RPMI7951 (cell line): ENCODE results near the gene IQGAP1. TPM values are rescaled to one million over a fixed set of nuclear protein-coding genes. Genes with fewer than 3 reads are reported as not detected.
"Not testable (repeated sequence)": the region's sequence is repeated elsewhere in the genome, so short reads cannot be mapped to it uniquely, and the experiment has no call there.

ENCODE experiments used
- DNase-seq: peaks from one replicate; pipeline ENCODE4 v3.0.0-alpha.2; 2012; ENCODE audit warnings: low read depth
- total RNA-seq: library from RNA; depleted of rRNA; stranded (reverse); fragments of >200 nt; shearing (Covaris generic); gene quantifications from 2 replicates; pipeline ENCODE4 v1.2.3, GENCODE V29; 2014; rRNA removed

Gene IQGAP1, protein sequence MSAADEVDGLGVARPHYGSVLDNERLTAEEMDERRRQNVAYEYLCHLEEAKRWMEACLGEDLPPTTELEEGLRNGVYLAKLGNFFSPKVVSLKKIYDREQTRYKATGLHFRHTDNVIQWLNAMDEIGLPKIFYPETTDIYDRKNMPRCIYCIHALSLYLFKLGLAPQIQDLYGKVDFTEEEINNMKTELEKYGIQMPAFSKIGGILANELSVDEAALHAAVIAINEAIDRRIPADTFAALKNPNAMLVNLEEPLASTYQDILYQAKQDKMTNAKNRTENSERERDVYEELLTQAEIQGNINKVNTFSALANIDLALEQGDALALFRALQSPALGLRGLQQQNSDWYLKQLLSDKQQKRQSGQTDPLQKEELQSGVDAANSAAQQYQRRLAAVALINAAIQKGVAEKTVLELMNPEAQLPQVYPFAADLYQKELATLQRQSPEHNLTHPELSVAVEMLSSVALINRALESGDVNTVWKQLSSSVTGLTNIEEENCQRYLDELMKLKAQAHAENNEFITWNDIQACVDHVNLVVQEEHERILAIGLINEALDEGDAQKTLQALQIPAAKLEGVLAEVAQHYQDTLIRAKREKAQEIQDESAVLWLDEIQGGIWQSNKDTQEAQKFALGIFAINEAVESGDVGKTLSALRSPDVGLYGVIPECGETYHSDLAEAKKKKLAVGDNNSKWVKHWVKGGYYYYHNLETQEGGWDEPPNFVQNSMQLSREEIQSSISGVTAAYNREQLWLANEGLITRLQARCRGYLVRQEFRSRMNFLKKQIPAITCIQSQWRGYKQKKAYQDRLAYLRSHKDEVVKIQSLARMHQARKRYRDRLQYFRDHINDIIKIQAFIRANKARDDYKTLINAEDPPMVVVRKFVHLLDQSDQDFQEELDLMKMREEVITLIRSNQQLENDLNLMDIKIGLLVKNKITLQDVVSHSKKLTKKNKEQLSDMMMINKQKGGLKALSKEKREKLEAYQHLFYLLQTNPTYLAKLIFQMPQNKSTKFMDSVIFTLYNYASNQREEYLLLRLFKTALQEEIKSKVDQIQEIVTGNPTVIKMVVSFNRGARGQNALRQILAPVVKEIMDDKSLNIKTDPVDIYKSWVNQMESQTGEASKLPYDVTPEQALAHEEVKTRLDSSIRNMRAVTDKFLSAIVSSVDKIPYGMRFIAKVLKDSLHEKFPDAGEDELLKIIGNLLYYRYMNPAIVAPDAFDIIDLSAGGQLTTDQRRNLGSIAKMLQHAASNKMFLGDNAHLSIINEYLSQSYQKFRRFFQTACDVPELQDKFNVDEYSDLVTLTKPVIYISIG (N-terminal part only)
- 234 and 273 TPM in 2 replicates for total RNA-seq

DNA sequence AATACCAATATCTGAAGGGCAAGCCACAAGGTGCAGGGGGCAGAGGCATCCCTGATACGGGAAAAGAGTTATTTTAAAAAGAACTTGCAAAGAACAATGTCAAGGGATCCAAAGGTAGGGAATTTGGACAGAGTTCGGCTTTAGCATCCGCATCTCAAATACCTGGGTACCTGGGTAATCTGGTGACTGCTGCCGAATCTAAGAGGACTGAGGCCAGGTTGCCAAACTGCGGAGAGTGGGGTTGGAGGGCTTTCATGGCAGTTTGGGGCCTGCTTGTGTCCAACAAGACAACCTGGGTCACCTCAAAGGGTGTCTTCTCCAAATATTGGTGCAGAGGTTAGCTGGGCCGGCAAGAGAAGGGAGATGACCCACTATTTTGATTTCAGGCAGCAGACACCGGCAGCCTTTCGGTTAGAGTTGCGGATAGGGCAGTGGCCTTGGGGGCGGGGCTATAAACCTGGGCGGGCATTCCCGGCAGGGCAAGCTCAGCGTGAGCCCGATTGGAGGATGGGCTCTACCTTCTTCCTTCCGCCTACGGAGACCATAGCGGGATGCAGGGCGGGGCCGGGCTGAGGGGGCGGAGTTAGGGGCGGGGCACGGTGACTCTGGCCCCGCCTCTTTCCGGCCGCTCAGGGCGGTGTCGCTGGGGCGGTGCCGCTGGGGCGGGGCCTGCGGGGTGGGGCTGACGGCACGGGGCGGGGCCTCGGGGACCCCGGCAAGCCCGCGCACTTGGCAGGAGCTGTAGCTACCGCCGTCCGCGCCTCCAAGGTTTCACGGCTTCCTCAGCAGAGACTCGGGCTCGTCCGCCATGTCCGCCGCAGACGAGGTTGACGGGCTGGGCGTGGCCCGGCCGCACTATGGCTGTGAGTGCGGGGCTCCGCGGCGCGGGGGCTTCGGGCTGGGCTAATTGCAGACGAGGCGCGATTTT, at the start of gene IQGAP1:
Gene IQGAP1 (plus strand): TSS at position 709 of the 928 bp plus-strand sequence. CDS start 100 bp downstream, at position 809.
- peak; percentile 95 for DNase-seq

DNA sequence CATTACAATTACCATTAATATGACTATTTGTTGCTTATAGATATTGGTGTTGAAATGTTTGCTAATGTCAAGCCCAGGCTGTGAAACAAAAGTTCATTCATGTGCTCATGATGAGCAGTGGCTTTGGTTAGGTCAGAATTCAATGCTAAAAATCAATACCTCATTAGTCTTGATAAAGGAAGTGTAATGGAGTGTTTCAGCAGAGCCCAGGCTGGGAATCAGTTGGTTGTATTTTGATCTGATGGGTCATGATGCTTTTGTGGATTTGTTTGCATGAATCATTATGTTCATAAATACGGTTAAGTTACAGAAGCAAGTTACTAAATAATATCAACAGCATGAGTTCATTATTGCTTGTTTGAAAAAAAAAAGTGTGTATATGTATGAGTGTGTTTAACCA, 49.5 kb upstream of the IQGAP1 start:
- DNase-seq = no peak

DNA sequence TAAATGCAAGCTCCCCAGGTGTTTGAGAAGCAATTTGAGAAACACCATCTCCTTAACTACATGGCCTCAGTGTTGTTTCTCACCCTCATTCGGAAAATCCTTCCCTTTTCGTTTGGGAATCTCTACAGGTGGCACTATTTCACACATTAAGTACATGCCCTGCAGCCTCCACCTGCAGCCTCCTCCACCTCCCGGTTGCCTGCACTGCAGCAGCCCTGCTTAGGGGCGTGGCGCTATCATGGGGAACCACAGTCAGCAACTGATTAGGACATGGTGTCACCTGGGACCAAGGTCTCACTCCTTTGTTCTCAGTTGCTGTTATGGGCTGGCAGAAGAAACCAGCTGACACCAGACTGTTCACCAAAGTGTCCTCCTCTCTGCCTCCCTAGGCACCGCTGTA, 47.7 kb upstream of the IQGAP1 start:
- no peak for DNase-seq

DNA sequence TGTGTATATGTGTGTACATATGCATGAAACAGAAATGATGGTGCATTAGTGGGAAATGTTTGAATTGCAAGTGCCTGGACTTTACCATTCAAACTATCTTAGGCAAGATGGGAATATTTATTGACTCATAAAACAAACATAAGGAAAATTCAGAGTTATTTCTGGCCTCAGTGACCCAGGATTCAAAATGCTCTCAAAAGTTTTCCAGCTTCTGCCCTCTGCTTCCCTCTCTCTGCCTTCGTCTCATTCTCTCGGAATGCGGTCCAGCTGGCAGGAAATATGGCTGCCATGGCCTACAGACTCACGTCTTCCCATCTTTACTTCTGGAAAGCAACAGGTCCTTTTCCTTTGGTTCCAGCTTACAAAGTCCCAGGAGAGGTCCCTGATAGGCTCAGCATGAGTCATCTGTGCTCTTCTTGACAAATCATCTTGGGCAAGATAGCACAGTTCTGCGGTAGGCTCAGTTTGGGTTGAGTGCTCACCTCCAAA, 44.7 kb upstream of the IQGAP1 start:
- DNase-seq = peak; percentile 24

DNA sequence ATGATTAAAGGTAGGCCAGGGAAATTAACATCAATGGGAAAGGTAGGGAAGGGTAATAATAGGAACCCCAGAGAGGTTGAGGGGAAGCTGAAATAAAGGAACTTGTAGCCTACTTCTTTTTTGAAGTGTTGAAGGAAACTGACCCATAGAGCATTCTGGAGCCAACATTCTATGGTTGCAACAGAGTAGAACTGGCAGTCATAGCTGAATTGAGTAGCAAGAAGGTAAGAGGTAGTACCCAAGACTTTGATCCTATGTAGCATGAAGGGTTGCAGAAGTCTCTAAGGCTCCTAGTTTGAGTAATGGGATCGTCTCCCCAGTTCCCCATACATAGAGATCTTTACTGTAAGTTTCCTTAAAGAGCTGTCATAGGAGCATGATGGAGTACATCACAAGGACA, 43.4 kb upstream of the IQGAP1 start:
- DNase-seq = no peak

DNA sequence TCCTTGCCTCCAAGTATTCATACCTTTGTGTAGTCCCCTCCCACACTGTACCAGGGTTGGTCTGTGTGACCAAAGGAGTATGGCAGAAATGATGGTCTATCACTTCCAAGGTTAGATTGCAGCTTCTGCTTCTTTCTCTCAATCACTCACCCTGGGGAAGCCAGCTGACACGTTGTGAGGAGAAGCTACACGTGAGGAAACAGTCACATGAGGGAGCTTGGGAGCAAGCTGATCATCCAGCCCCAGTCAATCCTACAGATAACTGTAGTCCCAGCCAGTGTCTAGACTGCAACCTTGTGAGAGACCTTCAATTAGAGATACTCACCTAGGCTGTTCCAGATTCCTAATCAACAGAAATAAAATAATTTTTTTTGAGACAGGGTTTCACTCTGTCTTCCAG, 42.2 kb upstream of the IQGAP1 start:
- no peak for DNase-seq

DNA sequence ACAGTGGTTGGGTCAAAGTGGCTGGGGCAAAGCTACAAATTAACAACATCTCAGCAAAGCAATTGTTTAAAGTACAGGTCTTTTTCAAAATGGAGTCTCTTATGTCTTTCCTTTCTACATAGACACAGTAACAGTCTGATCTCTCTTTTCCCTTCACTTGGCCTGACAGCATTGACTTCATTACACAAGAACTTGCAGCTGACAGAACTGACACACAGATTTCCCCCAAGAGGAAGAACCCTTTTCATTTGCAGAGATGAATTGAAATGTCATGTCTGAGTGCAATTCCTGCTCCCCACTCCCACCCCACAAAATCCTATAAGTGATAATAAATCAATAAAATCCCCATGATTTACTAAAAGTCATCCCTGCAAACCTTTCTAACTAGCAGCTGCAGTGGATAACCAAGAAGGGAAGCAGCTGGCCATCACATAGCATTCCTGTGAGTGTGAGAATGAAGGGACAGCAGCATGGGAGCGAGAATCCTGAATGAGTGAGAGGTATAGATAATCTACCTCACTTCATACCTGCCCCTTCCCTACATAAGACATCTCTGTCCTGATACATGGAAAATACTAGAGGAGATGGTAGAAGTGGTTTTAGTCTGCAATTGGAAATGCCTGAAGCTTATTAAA, 40.5 kb upstream of the IQGAP1 start:
- not testable (repeated sequence) for DNase-seq

DNA sequence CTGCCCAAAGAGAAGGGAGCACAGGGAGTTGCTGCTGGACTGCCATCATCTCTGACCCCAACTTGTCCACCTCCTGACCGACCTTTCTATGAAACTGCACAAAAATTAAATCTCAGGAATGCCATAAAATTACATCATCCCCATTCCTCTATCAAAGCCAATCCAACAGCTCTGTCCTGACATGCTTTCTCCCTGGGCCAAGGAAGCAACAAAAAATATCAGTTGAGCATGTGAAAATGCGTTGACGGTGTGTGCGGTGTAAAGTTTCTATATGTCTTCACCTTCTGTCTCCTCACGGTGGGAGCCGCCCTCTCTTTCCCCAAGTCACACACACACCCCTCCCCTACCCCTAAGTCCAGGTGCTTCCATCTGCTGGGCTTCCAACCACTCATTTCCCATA, 39.6 kb upstream of the IQGAP1 start:
- DNase-seq = no peak

DNA sequence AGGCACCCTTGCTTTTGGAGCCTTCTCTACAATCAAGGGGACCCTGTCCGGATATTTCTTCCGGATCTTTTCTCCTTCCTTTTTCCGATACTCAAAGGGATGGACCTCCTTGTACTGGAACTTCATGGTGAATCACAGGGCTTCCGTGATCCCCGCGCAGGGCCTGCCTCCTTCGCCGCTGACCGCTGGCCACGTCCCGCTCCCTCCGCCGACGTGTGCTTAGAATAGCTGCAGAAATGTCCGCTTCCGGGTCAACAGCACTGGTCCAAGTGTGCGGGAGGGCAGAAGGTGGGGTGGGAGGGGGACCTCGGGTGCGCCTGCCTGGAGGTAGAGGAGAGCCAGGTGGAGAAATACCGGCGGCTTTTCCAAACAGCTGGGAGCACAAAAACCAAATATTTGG, 39.0 kb upstream of the IQGAP1 start:
- no peak for DNase-seq

DNA sequence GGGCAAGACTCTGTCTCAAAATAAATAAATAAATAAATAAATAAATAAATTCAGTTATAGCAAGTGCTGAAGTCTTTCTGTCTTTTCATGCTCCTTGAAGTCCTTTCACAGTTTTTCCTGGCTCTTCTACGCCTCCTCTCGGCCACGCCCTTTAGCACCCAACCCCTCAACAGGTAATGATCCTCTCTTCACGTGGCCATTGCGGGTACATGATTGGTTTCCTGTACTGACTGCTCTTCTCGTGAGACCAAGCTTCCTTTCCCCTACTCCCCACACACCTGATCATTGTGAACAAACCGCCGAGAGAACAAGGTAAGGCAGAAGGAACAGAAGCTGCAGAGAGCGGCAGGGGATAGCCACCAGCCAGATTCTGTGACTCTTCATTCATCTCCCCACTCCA, 38.2 kb upstream of the IQGAP1 start:
- DNase-seq = no peak

DNA sequence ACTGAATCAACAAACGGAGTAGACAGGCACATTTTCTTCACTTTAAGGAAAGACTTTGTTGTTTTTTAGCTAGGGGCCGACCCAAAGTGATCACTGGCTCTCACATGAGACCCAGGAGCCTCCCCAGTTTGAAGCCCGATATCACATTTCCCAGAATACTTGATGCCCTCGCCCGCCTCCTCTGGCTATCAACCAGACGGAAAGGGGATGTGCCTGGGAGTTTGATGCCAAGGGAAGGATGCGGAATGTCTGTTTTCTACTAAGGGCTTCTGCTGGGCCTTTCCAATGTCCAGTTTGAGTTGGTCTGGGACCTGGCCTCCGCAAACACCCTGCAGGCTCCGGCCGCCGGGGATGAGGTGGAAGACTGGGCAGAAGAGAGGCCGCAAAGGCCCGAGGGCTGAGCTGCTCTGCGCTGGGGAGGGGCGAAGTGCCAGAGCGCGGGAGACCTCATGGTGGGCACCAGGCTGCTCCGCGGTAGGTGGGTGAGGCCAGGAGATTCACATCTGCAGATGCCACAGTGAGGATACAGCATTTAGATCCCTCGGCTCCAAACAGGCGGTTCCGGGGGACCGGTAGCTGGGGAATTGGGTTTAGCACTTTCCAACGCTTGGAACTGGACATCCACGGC, 36.4 kb upstream of the IQGAP1 start:
- no peak for DNase-seq

DNA sequence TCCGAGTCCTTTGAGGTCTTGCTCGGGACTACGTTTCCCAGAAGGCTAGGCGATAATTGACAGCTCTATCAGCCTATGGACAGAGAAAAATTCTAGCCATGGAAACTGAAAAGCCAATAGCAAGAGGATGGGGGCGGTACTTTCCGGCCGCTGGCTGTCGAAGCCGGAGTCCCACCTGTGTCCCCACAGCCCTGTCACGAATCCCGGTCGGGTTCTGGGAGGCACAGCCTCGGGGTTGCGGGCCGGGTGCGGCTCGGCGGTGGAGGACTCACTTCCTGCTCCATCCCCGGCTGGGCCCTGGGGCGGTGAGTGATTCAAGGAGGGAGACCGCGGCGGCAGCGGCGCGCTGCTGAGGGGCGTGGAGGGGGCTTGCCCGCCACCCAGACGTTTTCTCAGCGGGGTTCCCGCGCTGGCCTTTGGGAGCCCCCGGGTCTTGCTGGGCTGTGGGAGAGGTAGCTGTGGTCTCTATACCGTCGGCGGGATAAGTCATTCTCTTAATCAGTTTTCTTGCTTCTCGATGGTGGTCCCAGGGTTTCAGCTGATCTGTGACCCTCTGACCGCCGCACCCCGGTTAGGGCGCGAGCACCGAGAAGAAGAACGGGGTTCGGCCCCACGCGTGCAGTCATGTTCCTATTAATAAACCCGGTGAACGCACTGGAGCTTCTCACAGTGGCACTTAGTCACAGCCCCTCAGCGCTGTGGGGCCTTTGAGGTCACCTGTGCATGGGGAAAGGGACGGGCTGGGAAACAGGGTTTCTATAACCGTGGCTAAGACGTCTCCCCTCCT, 35.7 kb upstream of the IQGAP1 start, which contains the start of gene ZNF774:
Gene ZNF774 (plus strand): TSS at position 178 of the 787 bp plus-strand sequence. CDS start 2,377 bp downstream, outside the sequence.
- DNase-seq = peak; percentile 98

DNA sequence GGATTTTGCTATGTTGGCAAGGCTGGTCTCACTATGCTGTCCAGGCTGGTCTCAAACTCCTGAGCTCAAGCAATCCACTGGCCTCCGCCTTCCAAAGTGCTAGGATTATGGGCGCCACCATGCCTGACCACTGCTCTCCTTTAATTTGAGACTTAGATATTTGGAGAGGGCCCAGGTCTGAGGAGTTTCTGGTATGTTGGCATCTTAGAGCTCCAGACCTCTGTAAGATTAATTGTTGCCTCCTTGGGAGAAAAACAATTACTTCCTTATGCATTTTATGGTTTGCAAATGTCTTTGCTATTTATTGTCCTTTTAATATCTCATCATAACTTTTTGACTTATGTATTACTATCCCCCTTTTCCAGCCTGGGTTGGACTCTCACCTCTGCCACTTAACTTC, 33.1 kb upstream of the IQGAP1 start:
- no peak for DNase-seq

DNA sequence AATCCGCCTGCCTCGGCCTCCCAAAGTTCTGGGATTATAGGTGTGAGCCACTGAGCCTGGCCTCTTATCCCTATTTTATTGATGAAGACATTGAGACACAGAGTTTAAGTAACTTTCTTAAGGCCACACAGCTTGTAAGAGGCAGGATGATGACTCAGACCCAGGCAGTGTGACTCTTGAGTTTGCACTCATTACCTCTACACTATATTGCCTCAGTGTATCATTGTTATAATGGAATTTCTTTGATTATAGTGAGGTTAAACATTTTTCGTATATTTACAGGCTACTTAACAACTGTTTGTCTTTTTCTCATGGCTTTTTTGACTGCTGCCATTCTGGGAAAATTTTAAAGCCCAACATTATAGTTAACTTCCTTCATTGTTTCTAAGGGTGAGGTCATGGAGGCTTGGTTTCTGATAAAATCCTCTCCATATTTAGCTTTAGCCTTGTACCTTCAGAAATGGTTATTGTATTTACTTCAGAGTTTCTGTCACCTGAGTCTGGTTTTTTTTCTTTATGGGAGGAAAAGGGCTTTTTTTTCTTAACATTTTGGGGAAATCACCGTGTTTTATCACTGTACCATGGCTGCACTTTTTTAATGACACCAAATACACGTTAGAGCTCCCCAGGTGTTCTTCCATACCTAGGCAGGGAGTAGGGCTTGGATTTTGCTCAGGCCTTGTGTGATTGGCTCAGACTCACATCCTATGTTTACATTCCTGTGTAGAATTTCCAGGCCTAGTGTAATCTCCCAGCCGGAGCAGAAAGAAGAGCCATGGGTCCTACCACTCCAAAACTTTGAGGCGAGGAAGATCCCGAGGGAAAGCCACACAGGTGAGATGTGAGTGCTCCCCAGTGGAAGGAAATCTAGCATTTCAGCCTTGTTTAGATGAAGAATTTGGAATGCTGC, 29.7 kb upstream of the IQGAP1 start:
- peak; percentile 31 for DNase-seq

DNA sequence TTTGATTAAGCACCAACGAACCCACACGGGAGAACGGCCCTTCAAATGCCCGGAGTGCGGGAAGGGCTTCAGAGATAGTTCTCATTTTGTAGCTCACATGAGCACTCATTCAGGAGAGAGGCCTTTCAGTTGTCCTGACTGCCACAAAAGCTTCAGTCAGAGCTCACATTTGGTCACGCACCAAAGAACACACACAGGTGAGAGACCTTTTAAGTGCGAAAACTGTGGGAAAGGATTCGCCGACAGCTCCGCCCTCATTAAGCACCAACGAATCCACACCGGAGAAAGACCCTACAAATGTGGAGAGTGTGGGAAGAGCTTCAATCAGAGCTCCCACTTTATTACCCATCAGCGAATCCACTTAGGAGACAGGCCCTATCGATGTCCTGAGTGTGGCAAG, 27.3 kb upstream of the IQGAP1 start:
- DNase-seq = no peak

DNA sequence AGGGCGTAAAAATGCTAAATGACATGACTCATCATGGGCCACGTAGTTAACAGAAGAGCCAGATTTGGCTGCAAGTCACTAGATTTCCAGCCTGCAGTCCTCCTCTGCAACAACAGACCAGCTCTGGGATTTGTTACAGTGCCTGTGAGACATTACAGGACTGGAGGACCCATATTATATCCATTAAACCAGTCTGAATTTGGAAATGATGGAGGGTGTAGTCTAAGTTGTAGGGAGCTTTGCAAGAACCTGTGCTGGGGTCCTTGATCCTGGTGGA, 25.2 kb upstream of the IQGAP1 start:
- peak; percentile 86 for DNase-seq

DNA sequence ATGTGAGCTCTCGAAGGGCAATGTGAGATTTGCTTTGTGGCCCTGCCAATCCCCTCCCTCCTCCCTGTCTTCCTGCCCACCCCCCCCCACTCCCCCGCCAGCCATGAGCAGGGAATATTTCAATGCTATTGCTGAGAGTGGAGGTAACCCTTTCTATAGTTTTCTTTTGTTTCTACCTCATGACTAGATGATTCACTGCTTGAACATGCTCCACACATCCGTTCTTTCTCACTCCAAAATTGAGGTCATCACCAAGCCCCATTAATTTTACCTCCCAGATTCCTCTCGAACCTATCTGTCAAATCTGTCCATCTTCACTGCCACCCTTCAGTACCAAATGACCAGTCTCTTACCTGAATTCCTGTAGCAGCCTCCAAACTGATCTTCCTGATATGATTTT, 23.8 kb upstream of the IQGAP1 start:
- DNase-seq = peak; percentile 65
